Adrenal gland (tissue), 12 donors: ENCODE results near the gene KIF2A. TPM values are rescaled to one million over a fixed set of nuclear protein-coding genes. Genes with fewer than 3 reads are reported as not detected.

Experiments used
- DNase-seq, 7 donors: peaks; one replicate each; pipeline ENCODE4 v3.0.0-alpha.2; 2019 to 2020
- H3K27ac ChIP-seq, 5 donors: fragments of 200-600 bp; sonication (generic) in 4 of 5; 1 replicate in 3 of 5; 2 replicates in 2 of 5; pipeline versions ENCODE4 v1.5.1 to v1.8.0; 2016 to 2020; ENCODE audit warnings: mild to moderate bottlenecking in 1 of 5
- H3K27me3 ChIP-seq: fragments of 200-600 bp; 2 replicates; pipeline ENCODE4 v1.8.0; 2021
- H3K36me3 ChIP-seq, 2 donors: fragments of 200-600 bp; replicated peaks in 1 of 2; 1 replicate in 1 of 2; 2 replicates in 1 of 2; pipeline versions ENCODE4 v1.5.1 to v1.8.0; 2018 to 2022
- H3K4me1 ChIP-seq, 2 donors: fragments of 200-600 bp; replicated peaks in 1 of 2; 1 replicate in 1 of 2; 2 replicates in 1 of 2; pipeline versions ENCODE4 v1.5.1 to v1.8.0; 2018 to 2021
- H3K4me3 ChIP-seq, 4 donors: fragments of 200-600 bp; sonication (generic) in 3 of 4; one replicate each; pipeline ENCODE4 v1.5.1; 2016 to 2018
- H3K9me3 ChIP-seq, 3 donors: fragments of 200-600 bp; sonication (generic) in 1 of 3; replicated peaks in 1 of 3; 1 replicate in 2 of 3; 2 replicates in 1 of 3; pipeline versions ENCODE4 v1.5.1 to v1.8.0; 2016 to 2021
- POLR2A ChIP-seq, 2 donors: fragments of 450-650 bp; IDR thresholded peaks; one replicate each; pipeline ENCODE4 v1.6.1; 2017; ENCODE audit warnings: antibody characterized with exemption in 2 of 2, mild to moderate bottlenecking in 2 of 2, moderate library complexity in 1 of 2
- WGBS, 4 donors: extraction: QIAGEN DNeasy Blood & Tissue Kit in 2 of 4; methylation state at CpG; one replicate each; pipeline versions ENCODE4 v1.1.5 to v1.1.7; 2013 to 2017; 5-methylcytosine and 5-hydroxymethylcytosine counted together
- intact Hi-C, 2 donors: fragments of 100-400 bp; cut with DNase I; formaldehyde crosslinking; loops; one replicate each; pipeline versions ENCODE4 v1.14.1 to v1.15.0; 2022 to 2023
- polyA plus RNA-seq, 3 donors: library from polyadenylated mRNA; stranded (reverse); fragments of 200-250 nt in 2 of 3; fragments of 350-450 nt in 1 of 3; fragmentation: Illumina TruSeq in 1 of 3; extraction: RNeasy Lipid Tissue Mini Kit (QIAGEN cat#74804) in 1 of 3; gene quantifications; one replicate each; pipeline ENCODE4 v1.2.3, GENCODE V29; 2013 to 2014
- total RNA-seq, 9 donors: library from RNA; depleted of rRNA in 4 of 9; stranded (reverse); fragments of >200 nt in 4 of 9; fragments of 120-200 nt in 1 of 9; fragmentation: NEBNext Ultra II Directional in 1 of 9; extraction: Animal tissue kit (Norgen Biotek cat#: 25700) in 1 of 9; gene quantifications; one replicate each; pipeline versions ENCODE4 v1.1.0 to v1.2.4, GENCODE V29; 2013 to 2023
- TF ChIP-seq, protein P1 (sequence below), 6 experiments: fragments of 450-650 bp in 4 of 6; fragments of 200-600 bp in 2 of 6; sonication (generic) in 1 of 6; IDR thresholded peaks; 1 replicate in 5 of 6; 2 replicates in 1 of 6; pipeline versions ENCODE4 v1.5.1 to v1.8.0; 2016 to 2021; ENCODE audit warnings: antibody characterized with exemption in 6 of 6, mild to moderate bottlenecking in 2 of 6, moderate library complexity in 1 of 6
- donor health status: healthy with polysubstance abuse.
- donor health status: Bipolar disorder and iron deficiency.
- donor health status: DM: yes; HTN: yes; CAD: no.
- donor health status: DM: no; HTN: no; CAD: no.
- donor health status: DM: no; HTN: no; CAD: no.
- donor health status: DM: yes; HTN: yes; CAD: no.

Gene KIF2A
- total and polyA plus RNA-seq, 12 donors: 2.1 to 50.2 (median 24.2) TPM

DNA sequence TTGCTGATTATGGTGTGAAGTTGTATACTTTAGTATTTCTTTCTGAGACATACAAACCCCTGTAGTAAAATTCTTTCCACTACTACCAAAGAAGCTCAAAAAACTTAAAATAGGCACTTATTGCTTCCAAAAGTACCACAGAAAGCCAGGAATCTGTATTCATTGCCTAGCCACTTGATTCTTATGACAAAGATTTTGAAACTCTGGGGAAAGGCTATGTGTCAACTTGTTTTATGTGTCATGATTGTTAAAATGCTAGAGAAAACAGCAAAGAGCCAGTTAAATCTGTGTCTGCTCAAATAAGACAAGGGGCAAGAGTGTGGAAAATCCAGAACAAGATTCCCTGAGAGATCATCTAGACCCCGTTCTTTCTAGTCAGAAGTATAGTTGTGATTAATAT, 6.0 kb downstream of the KIF2A start:
- H3K9me3 ChIP-seq: no peaks in the 10 kb centered on the region
- peaks cover 14 to 17% of the 10 kb centered on the region in 2 donors for H3K4me1 ChIP-seq
- DNase-seq: no peak
- no peaks in the 10 kb centered on the region for H3K36me3 ChIP-seq
- intact Hi-C loops: no loop called here
- TF ChIP-seq, protein P1, sequence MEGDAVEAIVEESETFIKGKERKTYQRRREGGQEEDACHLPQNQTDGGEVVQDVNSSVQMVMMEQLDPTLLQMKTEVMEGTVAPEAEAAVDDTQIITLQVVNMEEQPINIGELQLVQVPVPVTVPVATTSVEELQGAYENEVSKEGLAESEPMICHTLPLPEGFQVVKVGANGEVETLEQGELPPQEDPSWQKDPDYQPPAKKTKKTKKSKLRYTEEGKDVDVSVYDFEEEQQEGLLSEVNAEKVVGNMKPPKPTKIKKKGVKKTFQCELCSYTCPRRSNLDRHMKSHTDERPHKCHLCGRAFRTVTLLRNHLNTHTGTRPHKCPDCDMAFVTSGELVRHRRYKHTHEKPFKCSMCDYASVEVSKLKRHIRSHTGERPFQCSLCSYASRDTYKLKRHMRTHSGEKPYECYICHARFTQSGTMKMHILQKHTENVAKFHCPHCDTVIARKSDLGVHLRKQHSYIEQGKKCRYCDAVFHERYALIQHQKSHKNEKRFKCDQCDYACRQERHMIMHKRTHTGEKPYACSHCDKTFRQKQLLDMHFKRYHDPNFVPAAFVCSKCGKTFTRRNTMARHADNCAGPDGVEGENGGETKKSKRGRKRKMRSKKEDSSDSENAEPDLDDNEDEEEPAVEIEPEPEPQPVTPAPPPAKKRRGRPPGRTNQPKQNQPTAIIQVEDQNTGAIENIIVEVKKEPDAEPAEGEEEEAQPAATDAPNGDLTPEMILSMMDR (IDR thresholded peaks at IDR 0.05): no peak
- no peak for TF ChIP-seq POLR2A (IDR thresholded peaks at IDR 0.05)
- no peak overlapping the region for H3K4me3 ChIP-seq
- 75 to 85% (median 80%) methylated on average over 1 of the region's 1 CpG for WGBS, 4 donors
- H3K27ac ChIP-seq: no peak overlapping the region
- no peaks in the 10 kb centered on the region for H3K27me3 ChIP-seq

DNA sequence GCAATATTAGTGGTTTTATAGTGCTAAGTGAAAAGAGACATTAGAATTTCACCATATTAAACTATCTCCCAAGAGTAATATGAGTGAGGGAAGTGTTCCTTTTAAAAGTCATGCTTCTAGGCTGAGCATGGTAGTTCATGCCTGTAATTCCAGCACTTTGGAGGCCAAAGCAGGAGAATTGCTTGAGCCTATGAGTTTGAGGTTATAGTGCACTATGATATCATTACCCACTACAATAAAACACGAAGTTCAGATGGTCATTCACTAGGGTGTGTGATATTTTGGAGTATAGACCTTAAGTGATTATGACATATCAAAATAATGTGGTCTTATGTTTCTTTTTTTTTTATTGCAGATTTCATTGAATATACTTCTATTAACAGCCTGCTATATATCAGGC, 6.7 kb downstream of the KIF2A start:
- H3K9me3 ChIP-seq: no peaks in the 10 kb centered on the region
- H3K27ac ChIP-seq: no peak overlapping the region
- WGBS, 4 donors: 66 to 74% (median 71%) methylated on average over 1 of the region's 1 CpG
- no peaks in the 10 kb centered on the region for H3K27me3 ChIP-seq
- TF ChIP-seq, protein P1 (IDR thresholded peaks at IDR 0.05): no peak
- TF ChIP-seq POLR2A (IDR thresholded peaks at IDR 0.05): no peak
- no peak for DNase-seq
- no peak overlapping the region for H3K4me3 ChIP-seq
- no peaks in the 10 kb centered on the region for H3K36me3 ChIP-seq
- H3K4me1 ChIP-seq: peaks cover 8 to 11% of the 10 kb centered on the region in 2 donors
- intact Hi-C loops: no loop called here

GRCh38 chr5:62314213-62314830, 8.3 kb downstream of the KIF2A start:
- H3K36me3 ChIP-seq: no peaks in the 10 kb centered on the region
- H3K4me3 ChIP-seq: no peak overlapping the region
- intact Hi-C loops: no loop called here
- 93 to 98% (median 97%) methylated on average over 2 of the region's 2 CpGs for WGBS, 4 donors
- H3K27ac ChIP-seq: no peak overlapping the region
- no peak for DNase-seq
- no peaks in the 10 kb centered on the region for H3K9me3 ChIP-seq
- H3K4me1 ChIP-seq: peaks cover 5 to 6% of the 10 kb centered on the region in 2 donors
- H3K27me3 ChIP-seq: no peaks in the 10 kb centered on the region
- TF ChIP-seq, protein P1 (IDR thresholded peaks at IDR 0.05): no peak
- TF ChIP-seq POLR2A (IDR thresholded peaks at IDR 0.05): no peak

- Histone ChIP-seq H3K36me3 (no peaks in the 10 kb centered on the region), H3K4me3 (no peak overlapping the region), H3K9me3 (no peaks in the 10 kb centered on the region), H3K27me3 (no peaks in the 10 kb centered on the region), H3K27ac (no peak overlapping the region), H3K4me1 (peaks cover 5 to 13% of the 10 kb centered on the region in 2 donors)
- DNase-seq: no peak
- intact Hi-C loops: no loop called here
- no peak for TF ChIP-seq POLR2A (IDR thresholded peaks at IDR 0.05)
- TF ChIP-seq, protein P1 (IDR thresholded peaks at IDR 0.05): no peak
- WGBS, 4 donors: 76 to 79% (median 77%) methylated on average over 2 of the region's 2 CpGs
Observed at GRCh38 chr5:62315376-62316175, 9.6 kb downstream of the KIF2A start.
